Kidney capillary endothelial cell (primary cell): ENCODE results near the gene GTF2H1.
A peak's percentile ranks its signal among the peaks of the same experiment; 100 is the strongest.
"Not testable (repeated sequence)": the region's sequence is repeated elsewhere in the genome, so short reads cannot be mapped to it uniquely, and the experiment has no call there.

Source experiments
- DNase-seq: peaks from one replicate; pipeline ENCODE4 v3.0.0-alpha.2; 2018; ENCODE audit warnings: low spot score

GTF2H1 gene

GRCh38 chr11:18375941-18376340 lies 53.6 kb downstream of the GTF2H1 start:
- no peak for DNase-seq

GRCh38 chr11:18379201-18379600 lies 56.8 kb downstream of the GTF2H1 start:
- no peak for DNase-seq

- peak; percentile 85 for DNase-seq
These were observed 61.2 kb downstream of the GTF2H1 start for GRCh38 chr11:18383388-18384156.

GRCh38 chr11:18384157-18384641 lies 61.8 kb downstream of the GTF2H1 start:
- peak; percentile 69 for DNase-seq

- no peak for DNase-seq
These were observed 67.7 kb downstream of the GTF2H1 start for GRCh38 chr11:18390088-18390487.

GRCh38 chr11:18392434-18393321 lies 70.3 kb downstream of the GTF2H1 start:
- DNase-seq: no peak

GRCh38 chr11:18393581-18394274 lies 71.4 kb downstream of the GTF2H1 start:
- no peak for DNase-seq

- peak; percentile 91 for DNase-seq
These were observed 72.0 kb downstream of the GTF2H1 start, which contains the start of gene LDHA for GRCh38 chr11:18394275-18394927. LDHA (plus strand) TSS chr11:18394563; CDS start chr11:18396843, 2,280 bp downstream.

GRCh38 chr11:18394928-18395734 lies 72.8 kb downstream of the GTF2H1 start:
- no peak for DNase-seq

- peak; percentile 100 for DNase-seq
These were observed 73.6 kb downstream of the GTF2H1 start for GRCh38 chr11:18395735-18396504.

GRCh38 chr11:18397921-18398320 lies 75.6 kb downstream of the GTF2H1 start:
- no peak for DNase-seq

- not testable (repeated sequence) for DNase-seq
These were observed 78.7 kb downstream of the GTF2H1 start for GRCh38 chr11:18401077-18401476.

- DNase-seq: no peak
These were observed 81.7 kb downstream of the GTF2H1 start for GRCh38 chr11:18404062-18404461.

- not testable (repeated sequence) for DNase-seq
These were observed 85.0 kb downstream of the GTF2H1 start for GRCh38 chr11:18407400-18407799.

GRCh38 chr11:18408558-18409291 lies 86.4 kb downstream of the GTF2H1 start:
- no peak for DNase-seq

- DNase-seq: no peak
These were observed 94.1 kb downstream of the GTF2H1 start for GRCh38 chr11:18416459-18416858.
